Esophagus squamous epithelium (tissue), 4 donors: ENCODE results near the gene ABHD6.

ENCODE experiments used
- POLR2A ChIP-seq, 4 donors: fragments of 450-650 bp; IDR thresholded peaks; one replicate each; pipeline ENCODE4 v1.6.1; 2017; ENCODE audit warnings: antibody characterized with exemption in 4 of 4, mild to moderate bottlenecking in 4 of 4, moderate library complexity in 3 of 4
- TF ChIP-seq, protein P1 (sequence below), 6 experiments: fragments of 450-650 bp in 4 of 6; fragments of 200-600 bp in 2 of 6; sonication (generic) in 2 of 6; IDR thresholded peaks; one replicate each; pipeline ENCODE4 v1.5.1; 2016 to 2019; ENCODE audit warnings: antibody characterized with exemption in 6 of 6, mild to moderate bottlenecking in 4 of 6, moderate library complexity in 4 of 6

DNA sequence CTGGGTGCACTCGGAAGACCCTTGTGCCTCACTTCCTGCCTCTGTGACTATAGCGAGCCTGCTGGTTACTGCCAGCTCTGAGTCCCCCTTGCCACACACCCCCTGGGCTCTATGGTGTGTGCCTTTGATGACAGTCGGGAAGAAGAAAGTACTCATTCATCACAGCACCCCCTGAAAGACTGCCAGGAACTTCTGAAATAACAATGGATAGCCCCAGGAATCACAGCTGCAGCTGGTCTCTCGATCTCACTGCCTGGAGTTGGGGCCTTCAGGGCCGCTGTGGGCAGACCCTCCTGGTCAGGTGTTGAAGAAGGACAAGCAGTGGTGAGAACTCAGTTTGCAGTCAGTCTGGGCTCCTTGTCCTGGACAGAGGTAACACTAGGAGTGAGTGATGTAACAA, 58.7 kb downstream of the ABHD6 start:
- TF ChIP-seq, protein P1, sequence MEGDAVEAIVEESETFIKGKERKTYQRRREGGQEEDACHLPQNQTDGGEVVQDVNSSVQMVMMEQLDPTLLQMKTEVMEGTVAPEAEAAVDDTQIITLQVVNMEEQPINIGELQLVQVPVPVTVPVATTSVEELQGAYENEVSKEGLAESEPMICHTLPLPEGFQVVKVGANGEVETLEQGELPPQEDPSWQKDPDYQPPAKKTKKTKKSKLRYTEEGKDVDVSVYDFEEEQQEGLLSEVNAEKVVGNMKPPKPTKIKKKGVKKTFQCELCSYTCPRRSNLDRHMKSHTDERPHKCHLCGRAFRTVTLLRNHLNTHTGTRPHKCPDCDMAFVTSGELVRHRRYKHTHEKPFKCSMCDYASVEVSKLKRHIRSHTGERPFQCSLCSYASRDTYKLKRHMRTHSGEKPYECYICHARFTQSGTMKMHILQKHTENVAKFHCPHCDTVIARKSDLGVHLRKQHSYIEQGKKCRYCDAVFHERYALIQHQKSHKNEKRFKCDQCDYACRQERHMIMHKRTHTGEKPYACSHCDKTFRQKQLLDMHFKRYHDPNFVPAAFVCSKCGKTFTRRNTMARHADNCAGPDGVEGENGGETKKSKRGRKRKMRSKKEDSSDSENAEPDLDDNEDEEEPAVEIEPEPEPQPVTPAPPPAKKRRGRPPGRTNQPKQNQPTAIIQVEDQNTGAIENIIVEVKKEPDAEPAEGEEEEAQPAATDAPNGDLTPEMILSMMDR (IDR thresholded peaks at IDR 0.05): no peak
- TF ChIP-seq POLR2A (IDR thresholded peaks at IDR 0.05): no peak
